ENCODE data around the gene OBP2A. TPM values are rescaled to one million over a fixed set of nuclear protein-coding genes. Genes with fewer than 3 reads are reported as not detected.

OBP2A gene
- polyA plus RNA-seq, 1 experiment = not detected

- no peak for TF ChIP-seq CTCF (IDR thresholded peaks at IDR 0.05; ENCODE audit: low read depth, low read length)
- DNase-seq (ENCODE audit: low read depth, low spot score) = no peak
- Histone ChIP-seq H3K27me3 (ENCODE audit: control insufficient read depth, insufficient read depth, low read length) (peaks cover 6% of the 10 kb centered on the region), H3K9me3 (ENCODE audit: control insufficient read depth, insufficient read depth, low read length) (no peaks in the 10 kb centered on the region; the same call in 1 of the 2 replicates), H3K4me3 (ENCODE audit: low read depth, low read length) (no peak overlapping the region), H3K27ac (ENCODE audit: low read depth, low read length) (no peak overlapping the region)
- CTCF ChIA-PET = interaction anchor here (1.4 kb wide), 1 partner anchor 18 kb away, joined by 3 read pairs; no protein-coding TSS in a partner anchor
- POLR2A ChIA-PET = no interaction called here
Measured at GRCh38 chr9:135522931-135523330, 23.0 kb upstream of the OBP2A start.

DNA sequence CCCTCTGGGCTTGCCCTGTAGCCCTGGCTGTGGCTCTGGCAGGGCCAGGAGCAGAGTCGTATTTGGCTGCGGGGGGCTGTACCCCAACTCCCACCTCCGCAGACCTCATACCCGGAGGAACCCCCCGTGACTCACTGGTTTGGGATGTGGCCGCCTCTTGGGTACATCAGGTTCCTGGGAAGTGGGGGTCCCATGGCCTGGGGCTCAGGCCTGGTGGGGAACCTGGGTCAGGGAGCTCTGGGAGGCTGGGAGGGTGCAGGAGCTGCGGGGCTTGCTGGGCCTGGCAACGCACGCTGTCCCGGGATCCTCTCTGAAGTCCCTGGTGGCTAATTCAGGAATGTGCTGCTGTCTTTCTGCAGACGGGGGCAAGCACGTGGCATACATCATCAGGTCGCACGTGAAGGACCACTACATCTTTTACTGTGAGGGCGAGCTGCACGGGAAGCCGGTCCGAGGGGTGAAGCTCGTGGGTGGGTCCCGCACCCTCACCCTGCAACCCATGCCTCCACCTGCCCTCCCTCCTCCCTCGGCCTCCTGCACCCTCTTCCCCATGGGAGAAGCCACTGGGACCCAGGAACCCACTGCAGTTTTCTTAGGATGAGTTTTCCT is 22.3 kb upstream of the OBP2A start:
- H3K27me3 ChIP-seq (ENCODE audit: control insufficient read depth, insufficient read depth, low read length) = peaks cover under 1% of the 10 kb centered on the region
- H3K9me3 ChIP-seq (ENCODE audit: control insufficient read depth, insufficient read depth, low read length) = no peaks in the 10 kb centered on the region; the same call in 1 of the 2 replicates
- DNase-seq (ENCODE audit: low read depth, low spot score) = no peak
- no peak overlapping the region for H3K4me3 ChIP-seq (ENCODE audit: low read depth, low read length)
- TF ChIP-seq CTCF (IDR thresholded peaks at IDR 0.05; ENCODE audit: low read depth, low read length) = no peak
- ChIA-PET POLR2A (no interaction called here), CTCF (interaction anchor here (1.4 kb wide), 1 partner anchor 19 kb away, joined by 3 read pairs; no protein-coding TSS in a partner anchor)
- H3K27ac ChIP-seq (ENCODE audit: low read depth, low read length) = no peak overlapping the region

GRCh38 chr9:135524130-135524861 is 21.6 kb upstream of the OBP2A start:
- TF ChIP-seq CTCF (IDR thresholded peaks at IDR 0.05; ENCODE audit: low read depth, low read length) = no peak
- DNase-seq (ENCODE audit: low read depth, low spot score) = no peak
- no peak overlapping the region for H3K27ac ChIP-seq (ENCODE audit: low read depth, low read length)
- H3K4me3 ChIP-seq (ENCODE audit: low read depth, low read length) = no peak overlapping the region
- no peaks in the 10 kb centered on the region; the same call in 1 of the 2 replicates for H3K9me3 ChIP-seq (ENCODE audit: control insufficient read depth, insufficient read depth, low read length)
- POLR2A ChIA-PET = no interaction called here
- CTCF ChIA-PET = interaction anchor here (1.4 kb wide), 1 partner anchor 20 kb away, joined by 3 read pairs; no protein-coding TSS in a partner anchor
- no peaks in the 10 kb centered on the region for H3K27me3 ChIP-seq (ENCODE audit: control insufficient read depth, insufficient read depth, low read length)

- peaks cover 2% of the 10 kb centered on the region for H3K27me3 ChIP-seq (ENCODE audit: control insufficient read depth, insufficient read depth, low read length)
- POLR2A ChIA-PET = no interaction called here
- no peak overlapping the region for H3K27ac ChIP-seq (ENCODE audit: low read depth, low read length)
- no peak for TF ChIP-seq CTCF (IDR thresholded peaks at IDR 0.05; ENCODE audit: low read depth, low read length)
- CTCF ChIA-PET = no interaction called here
- DNase-seq (ENCODE audit: low read depth, low spot score) = no peak
- no peak overlapping the region for H3K4me3 ChIP-seq (ENCODE audit: low read depth, low read length)
- H3K9me3 ChIP-seq (ENCODE audit: control insufficient read depth, insufficient read depth, low read length) = no peaks in the 10 kb centered on the region; the same call in 1 of the 2 replicates
Measured at GRCh38 chr9:135525241-135526088, 20.5 kb upstream of the OBP2A start.

Data from AG04450 (cell line).